ENCODE results near the gene FBXL3.
"Not testable (repeated sequence)": the region's sequence is repeated elsewhere in the genome, so short reads cannot be mapped to it uniquely, and the experiment has no call there.

FBXL3 gene

GRCh38 chr13:77026255-77026860, 601 bp downstream of the FBXL3 start:
- DNase-seq (ENCODE audit: low spot score) = peak; percentile 74

- no peak for DNase-seq (ENCODE audit: low spot score)
Measured at GRCh38 chr13:77022341-77022740, 4.6 kb downstream of the FBXL3 start.

- DNase-seq (ENCODE audit: low spot score) = no peak
Measured at GRCh38 chr13:77019756-77020155, 7.2 kb downstream of the FBXL3 start.

GRCh38 chr13:77016888-77017623, 9.9 kb downstream of the FBXL3 start:
- no peak for DNase-seq (ENCODE audit: low spot score)

GRCh38 chr13:77016251-77016812, 10.6 kb downstream of the FBXL3 start:
- DNase-seq (ENCODE audit: low spot score) = no peak

GRCh38 chr13:77014906-77015685, 11.9 kb downstream of the FBXL3 start:
- DNase-seq (ENCODE audit: low spot score) = no peak

- no peak for DNase-seq (ENCODE audit: low spot score)
Measured at GRCh38 chr13:77013853-77014542, 13.0 kb downstream of the FBXL3 start.

GRCh38 chr13:77009719-77010118, 17.2 kb downstream of the FBXL3 start:
- DNase-seq (ENCODE audit: low spot score) = not testable (repeated sequence)

- no peak for DNase-seq (ENCODE audit: low spot score)
Measured at GRCh38 chr13:77009011-77009410, 17.9 kb downstream of the FBXL3 start.

- DNase-seq (ENCODE audit: low spot score) = not testable (repeated sequence)
Measured at GRCh38 chr13:77008337-77008736, 18.6 kb downstream of the FBXL3 start.

- DNase-seq (ENCODE audit: low spot score) = peak; percentile 43
Measured at GRCh38 chr13:77002590-77003190, 24.3 kb downstream of the FBXL3 start.

- DNase-seq (ENCODE audit: low spot score) = no peak
Measured at GRCh38 chr13:77001963-77002587, 24.9 kb downstream of the FBXL3 start.

- no peak for DNase-seq (ENCODE audit: low spot score)
Measured at GRCh38 chr13:77001540-77001939, 25.4 kb downstream of the FBXL3 start.

GRCh38 chr13:77000475-77000874, 26.5 kb downstream of the FBXL3 start:
- no peak for DNase-seq (ENCODE audit: low spot score)

GRCh38 chr13:76994281-76994680, 32.7 kb downstream of the FBXL3 start:
- no peak for DNase-seq (ENCODE audit: low spot score)

GRCh38 chr13:76993473-76993872, 33.5 kb downstream of the FBXL3 start:
- no peak for DNase-seq (ENCODE audit: low spot score)

GRCh38 chr13:76993021-76993420, 33.9 kb downstream of the FBXL3 start:
- no peak for DNase-seq (ENCODE audit: low spot score)

- peak; percentile 33 for DNase-seq (ENCODE audit: low spot score)
Measured at GRCh38 chr13:76992548-76993001, 34.4 kb downstream of the FBXL3 start.

- DNase-seq (ENCODE audit: low spot score) = peak; percentile 94
Measured at GRCh38 chr13:76991796-76992547, 35.0 kb downstream of the FBXL3 start, which contains the start of gene CLN5. Gene CLN5 (plus strand): TSS chr13:76992081. CDS start chr13:76992099, 18 bp downstream.

- peak; percentile 30 for DNase-seq (ENCODE audit: low spot score)
Measured at GRCh38 chr13:76991432-76991795, 35.5 kb downstream of the FBXL3 start.
